ENCODE data around the gene LEMD2.

The LEMD2 gene

DNA sequence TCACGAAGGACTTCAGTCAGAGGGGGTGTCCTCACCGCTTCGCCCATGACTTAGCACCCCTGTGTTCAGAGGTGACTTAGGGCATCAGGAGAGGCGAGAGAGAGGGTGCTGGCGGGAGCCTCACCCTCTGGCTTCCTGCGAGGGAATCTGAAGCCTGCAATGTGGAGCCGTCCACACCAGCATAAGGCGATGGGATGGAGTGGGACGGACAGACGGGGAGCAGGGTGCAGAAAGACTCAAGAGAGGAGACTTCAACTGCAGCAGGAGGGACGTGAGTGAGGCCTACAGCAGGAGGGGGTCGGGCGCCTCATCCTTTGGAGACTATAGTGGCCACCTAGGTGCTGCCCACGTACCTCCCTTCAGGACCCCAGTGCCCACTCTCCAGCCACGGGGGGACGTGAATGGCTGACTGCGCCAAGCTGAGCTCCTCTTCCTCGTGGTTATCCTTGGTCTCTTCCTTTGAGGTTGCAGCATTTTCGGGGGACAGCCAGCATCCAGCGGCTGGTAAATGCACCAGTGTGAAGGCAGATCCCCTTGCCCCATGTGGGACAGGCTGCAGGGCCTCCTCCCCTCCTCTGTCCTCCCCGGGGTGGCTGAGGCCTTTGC is 41.8 kb upstream of the LEMD2 start:
- DNase-seq (ENCODE audit: extremely low read depth, low read depth) = no peak
- TF ChIP-seq, protein P1, sequence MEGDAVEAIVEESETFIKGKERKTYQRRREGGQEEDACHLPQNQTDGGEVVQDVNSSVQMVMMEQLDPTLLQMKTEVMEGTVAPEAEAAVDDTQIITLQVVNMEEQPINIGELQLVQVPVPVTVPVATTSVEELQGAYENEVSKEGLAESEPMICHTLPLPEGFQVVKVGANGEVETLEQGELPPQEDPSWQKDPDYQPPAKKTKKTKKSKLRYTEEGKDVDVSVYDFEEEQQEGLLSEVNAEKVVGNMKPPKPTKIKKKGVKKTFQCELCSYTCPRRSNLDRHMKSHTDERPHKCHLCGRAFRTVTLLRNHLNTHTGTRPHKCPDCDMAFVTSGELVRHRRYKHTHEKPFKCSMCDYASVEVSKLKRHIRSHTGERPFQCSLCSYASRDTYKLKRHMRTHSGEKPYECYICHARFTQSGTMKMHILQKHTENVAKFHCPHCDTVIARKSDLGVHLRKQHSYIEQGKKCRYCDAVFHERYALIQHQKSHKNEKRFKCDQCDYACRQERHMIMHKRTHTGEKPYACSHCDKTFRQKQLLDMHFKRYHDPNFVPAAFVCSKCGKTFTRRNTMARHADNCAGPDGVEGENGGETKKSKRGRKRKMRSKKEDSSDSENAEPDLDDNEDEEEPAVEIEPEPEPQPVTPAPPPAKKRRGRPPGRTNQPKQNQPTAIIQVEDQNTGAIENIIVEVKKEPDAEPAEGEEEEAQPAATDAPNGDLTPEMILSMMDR (IDR thresholded peaks at IDR 0.05; ENCODE audit: low read depth, low read length) = no peak

- TF ChIP-seq, protein P1 (IDR thresholded peaks at IDR 0.05; ENCODE audit: low read depth, low read length) = no peak
- DNase-seq (ENCODE audit: extremely low read depth, low read depth) = no peak
Observed at GRCh38 chr6:33828764-33829731, 40.1 kb upstream of the LEMD2 start.

DNA sequence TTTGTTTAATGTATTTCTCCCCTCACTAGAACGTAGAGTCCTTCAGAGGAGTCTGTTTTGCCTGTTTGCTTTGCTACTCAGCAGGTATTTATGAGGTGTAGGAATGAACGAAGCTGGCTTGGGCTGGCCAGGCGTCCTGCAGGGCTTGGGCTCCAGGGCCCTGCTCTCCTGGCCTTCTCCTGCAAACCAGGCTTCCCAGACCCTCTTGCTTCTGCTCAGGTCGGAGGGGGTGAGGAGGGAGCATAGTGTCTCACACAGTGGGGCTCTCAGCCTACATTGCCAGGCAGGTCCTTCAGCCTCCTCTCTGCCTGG is 39.5 kb upstream of the LEMD2 start:
- no peak for DNase-seq (ENCODE audit: extremely low read depth, low read depth)
- TF ChIP-seq, protein P1 (IDR thresholded peaks at IDR 0.05; ENCODE audit: low read depth, low read length) = no peak

DNA sequence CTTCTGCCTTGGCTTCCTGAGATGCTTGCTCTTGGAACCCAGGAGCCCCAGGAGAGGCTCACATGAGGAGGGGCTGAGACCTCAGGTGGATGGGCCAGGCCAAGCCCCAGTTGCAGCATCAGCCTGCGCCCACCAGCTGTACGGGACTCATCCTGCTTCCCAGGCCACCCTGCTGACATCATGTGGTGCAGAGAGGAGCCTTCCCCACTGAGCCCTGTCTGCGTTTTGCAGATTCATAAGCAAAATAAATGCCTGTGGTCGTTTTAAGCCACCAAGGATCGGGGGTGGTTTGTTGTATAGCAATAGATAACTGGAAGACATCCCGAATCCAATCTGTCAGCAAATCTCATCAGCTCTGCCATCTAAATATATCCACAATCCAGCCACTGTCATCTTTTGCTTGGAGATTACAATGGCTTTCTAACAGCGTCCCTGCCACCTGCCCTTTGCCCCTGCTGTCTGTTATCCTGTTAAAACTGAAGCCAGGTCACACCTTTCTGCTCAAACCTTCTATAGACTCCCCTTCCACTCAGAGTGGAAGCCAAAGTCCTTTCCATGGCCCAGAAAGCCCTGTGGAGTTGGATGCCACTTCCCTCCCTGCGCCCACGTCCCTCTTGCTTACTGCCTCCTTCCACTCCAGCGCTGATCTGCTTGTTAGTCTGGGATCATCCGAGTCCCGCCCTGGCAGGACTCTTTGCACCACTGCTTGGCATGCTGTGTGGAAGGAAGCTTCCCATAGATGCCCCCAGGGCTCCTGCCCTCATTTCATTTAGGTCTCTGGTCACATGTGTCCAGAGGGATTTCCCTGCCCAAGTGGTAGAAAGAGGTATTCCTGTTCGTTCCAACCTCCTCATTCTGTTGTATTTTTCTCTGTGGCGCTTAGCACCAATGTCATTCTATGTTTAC is 38.9 kb upstream of the LEMD2 start:
- TF ChIP-seq, protein P1 (IDR thresholded peaks at IDR 0.05; ENCODE audit: low read depth, low read length) = no peak
- no peak for DNase-seq (ENCODE audit: extremely low read depth, low read depth)

DNA sequence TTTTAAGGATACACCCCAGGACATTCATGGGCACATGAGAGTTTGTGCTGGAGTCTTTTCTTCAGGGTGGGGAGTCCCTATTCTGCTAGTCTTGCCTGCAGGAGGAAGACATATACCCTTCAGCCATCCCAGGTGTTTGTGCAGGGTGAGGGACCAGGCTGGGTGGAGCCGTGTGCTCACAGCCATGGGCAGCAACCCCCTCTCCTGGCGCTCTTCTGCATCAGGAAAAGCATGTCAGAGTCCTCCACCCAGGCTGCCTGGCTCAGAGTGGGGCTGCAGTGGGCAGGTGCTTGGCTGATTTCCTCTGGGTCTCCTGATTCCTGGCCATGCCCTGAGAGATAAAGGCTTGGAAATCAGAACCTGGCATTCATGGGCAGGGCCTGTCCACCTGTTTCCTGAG is 37.6 kb upstream of the LEMD2 start:
- no peak for DNase-seq (ENCODE audit: extremely low read depth, low read depth)
- TF ChIP-seq, protein P1 (IDR thresholded peaks at IDR 0.05; ENCODE audit: low read depth, low read length) = no peak

DNA sequence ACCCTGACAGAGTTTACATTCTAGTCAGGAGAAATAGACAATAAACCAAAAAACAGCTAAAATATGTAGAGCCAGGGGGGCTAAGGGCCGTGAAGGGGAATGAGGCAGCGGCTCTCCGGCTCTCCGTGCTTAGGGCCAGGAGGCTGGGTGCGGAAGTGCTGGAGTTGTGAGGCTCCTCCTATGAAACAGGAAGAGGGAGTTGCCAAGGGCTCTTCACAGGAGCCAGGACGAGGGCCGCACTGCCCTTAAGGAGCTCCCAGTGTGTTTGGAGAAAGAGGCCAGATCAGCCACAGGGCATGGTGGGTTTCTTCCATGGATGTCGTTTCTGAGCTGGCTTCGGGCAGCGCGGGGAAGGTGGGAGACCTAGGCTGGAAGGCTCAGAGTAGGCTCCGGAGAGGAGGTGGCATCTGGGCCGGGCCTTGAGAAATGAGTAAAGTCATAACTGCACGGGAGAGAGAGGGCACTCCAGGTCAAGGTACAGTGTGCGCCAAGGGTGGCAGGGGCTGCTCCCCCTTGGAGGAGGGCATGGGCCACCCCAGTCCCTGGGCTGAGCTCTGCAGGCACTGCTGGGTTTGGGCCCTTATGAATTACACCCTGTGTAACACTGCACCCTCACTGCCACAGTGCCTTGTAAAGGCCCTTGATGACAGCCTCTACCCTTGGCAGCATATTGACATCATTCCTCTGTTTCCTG is 35.7 kb upstream of the LEMD2 start:
- DNase-seq (ENCODE audit: extremely low read depth, low read depth) = no peak
- TF ChIP-seq, protein P1 (IDR thresholded peaks at IDR 0.05; ENCODE audit: low read depth, low read length) = no peak

Measured in AG09319 (cell line).